Peyer's patch (tissue), 4 donors: Measurements from ENCODE around the gene KIF21A.

ENCODE experiments used
- POLR2A ChIP-seq, 2 donors: fragments of 450-650 bp; IDR thresholded peaks; one replicate each; pipeline ENCODE4 v1.5.1; 2017; ENCODE audit warnings: antibody characterized with exemption in 2 of 2, mild to moderate bottlenecking in 2 of 2, moderate library complexity in 2 of 2
- TF ChIP-seq, protein P1 (sequence below), 6 experiments: fragments of 450-650 bp in 4 of 6; fragments of 200-600 bp in 2 of 6; sonication (generic) in 1 of 6; IDR thresholded peaks; one replicate each; pipeline ENCODE4 v1.5.1; 2017 to 2019; ENCODE audit warnings: antibody characterized with exemption in 6 of 6, mild to moderate bottlenecking in 3 of 6, moderate library complexity in 1 of 6

DNA sequence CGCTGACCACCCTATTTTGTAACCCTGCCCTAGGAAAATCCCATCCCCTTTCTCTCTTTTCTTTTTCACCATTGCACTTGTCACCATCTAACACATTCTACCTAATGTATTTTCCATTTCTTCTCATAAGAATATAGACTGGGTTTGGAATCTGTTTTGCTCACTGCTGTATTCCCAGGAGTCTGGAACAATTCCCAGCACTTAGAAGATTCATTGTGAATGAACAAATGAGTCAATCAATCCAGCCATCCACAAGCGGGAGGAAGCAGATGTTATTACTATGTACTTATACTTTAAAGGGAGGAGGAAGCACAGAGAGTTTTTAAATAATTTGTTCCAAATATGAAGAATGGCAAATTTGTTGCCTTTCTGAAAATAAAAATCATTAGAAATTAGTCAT is 142.1 kb downstream of the KIF21A start:
- TF ChIP-seq, protein P1, sequence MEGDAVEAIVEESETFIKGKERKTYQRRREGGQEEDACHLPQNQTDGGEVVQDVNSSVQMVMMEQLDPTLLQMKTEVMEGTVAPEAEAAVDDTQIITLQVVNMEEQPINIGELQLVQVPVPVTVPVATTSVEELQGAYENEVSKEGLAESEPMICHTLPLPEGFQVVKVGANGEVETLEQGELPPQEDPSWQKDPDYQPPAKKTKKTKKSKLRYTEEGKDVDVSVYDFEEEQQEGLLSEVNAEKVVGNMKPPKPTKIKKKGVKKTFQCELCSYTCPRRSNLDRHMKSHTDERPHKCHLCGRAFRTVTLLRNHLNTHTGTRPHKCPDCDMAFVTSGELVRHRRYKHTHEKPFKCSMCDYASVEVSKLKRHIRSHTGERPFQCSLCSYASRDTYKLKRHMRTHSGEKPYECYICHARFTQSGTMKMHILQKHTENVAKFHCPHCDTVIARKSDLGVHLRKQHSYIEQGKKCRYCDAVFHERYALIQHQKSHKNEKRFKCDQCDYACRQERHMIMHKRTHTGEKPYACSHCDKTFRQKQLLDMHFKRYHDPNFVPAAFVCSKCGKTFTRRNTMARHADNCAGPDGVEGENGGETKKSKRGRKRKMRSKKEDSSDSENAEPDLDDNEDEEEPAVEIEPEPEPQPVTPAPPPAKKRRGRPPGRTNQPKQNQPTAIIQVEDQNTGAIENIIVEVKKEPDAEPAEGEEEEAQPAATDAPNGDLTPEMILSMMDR (IDR thresholded peaks at IDR 0.05), result no peak
- no peak for TF ChIP-seq POLR2A (IDR thresholded peaks at IDR 0.05)
